Ovary (tissue), 3 donors: Measurements from ENCODE around the gene PIK3C2G.

Experiments
- CTCF ChIP-seq, 3 donors: fragments of 450-650 bp in 2 of 3; fragments of 200-600 bp in 1 of 3; IDR thresholded peaks; one replicate each; pipeline versions ENCODE4 v1.5.1 to v1.8.0; 2016 to 2022; ENCODE audit warnings: antibody characterized with exemption in 3 of 3, mild to moderate bottlenecking in 1 of 3
- EP300 ChIP-seq: sonication (generic); formaldehyde crosslinking; IDR thresholded peaks from one replicate; pipeline ENCODE4 v1.6.1; 2017; ENCODE audit warnings: antibody characterized with exemption
- POLR2A ChIP-seq: fragments of 450-650 bp; IDR thresholded peaks from one replicate; pipeline ENCODE4 v1.6.1; 2017; ENCODE audit warnings: antibody characterized with exemption, mild to moderate bottlenecking, moderate library complexity
- donor health status: DM: no; HTN: no; CAD: no.

GRCh38 chr12:18436170-18436569 lies 174.9 kb downstream of the PIK3C2G start:
- TF ChIP-seq CTCF (IDR thresholded peaks at IDR 0.05) (no peak), EP300 (no peak), POLR2A (no peak)
